GM20431 (cell line): Measurements from ENCODE around the gene TOP2A.

Experiments
- in situ Hi-C: fragments of 300-500 bp; cut with MseI, MboI; formaldehyde crosslinking; loops from one replicate; pipeline ENCODE4 v1.15.0; 2020; ENCODE audit warnings: low sequenced_read_pairs; ENCODE audit not compliant: unreplicated experiment

Gene TOP2A

GRCh38 chr17:40349895-40350688, 67.6 kb downstream of the TOP2A start:
- in situ Hi-C loops = loop anchor here (5.0 kb wide), 1 partner anchor 48 kb away; no protein-coding TSS in a partner anchor

GRCh38 chr17:40349477-40349894, 68.2 kb downstream of the TOP2A start:
- in situ Hi-C loops = no loop called here

- in situ Hi-C loops = no loop called here
Observed at GRCh38 chr17:40348562-40349476, 68.9 kb downstream of the TOP2A start.

- in situ Hi-C loops = no loop called here
Observed at GRCh38 chr17:40348136-40348504, 69.6 kb downstream of the TOP2A start.

GRCh38 chr17:40347319-40348135, 70.2 kb downstream of the TOP2A start:
- in situ Hi-C loops = no loop called here

- in situ Hi-C loops = no loop called here
Observed at GRCh38 chr17:40346765-40347158, 70.9 kb downstream of the TOP2A start.

GRCh38 chr17:40345994-40346764, 71.5 kb downstream of the TOP2A start:
- in situ Hi-C loops = no loop called here

GRCh38 chr17:40345161-40345993, 72.3 kb downstream of the TOP2A start:
- in situ Hi-C loops = no loop called here

GRCh38 chr17:40344421-40345160, 73.1 kb downstream of the TOP2A start:
- in situ Hi-C loops = no loop called here

GRCh38 chr17:40343219-40344119, 74.2 kb downstream of the TOP2A start:
- in situ Hi-C loops = no loop called here

- in situ Hi-C loops = no loop called here
Observed at GRCh38 chr17:40342504-40343218, 75.0 kb downstream of the TOP2A start.

- in situ Hi-C loops = no loop called here
Observed at GRCh38 chr17:40341808-40342503, 75.7 kb downstream of the TOP2A start.

- in situ Hi-C loops = no loop called here
Observed at GRCh38 chr17:40340880-40341807, 76.6 kb downstream of the TOP2A start.

- in situ Hi-C loops = no loop called here
Observed at GRCh38 chr17:40340327-40340726, 77.4 kb downstream of the TOP2A start.
